WI38 (cell line): ENCODE results near the gene ERRFI1.
A peak's percentile ranks its signal among the peaks of the same experiment; 100 is the strongest.

Source experiments
- H3K4me3 ChIP-seq: 2 replicates; pipeline ENCODE4 v1.5.1; 2011; ENCODE audit warnings: low read depth, mild to moderate bottlenecking, control low read depth, low read length
- CTCF ChIP-seq: IDR thresholded peaks from 2 replicates; pipeline ENCODE4 v1.5.1; 2012; ENCODE audit warnings: low read depth, mild to moderate bottlenecking, control low read depth, low read length

Gene ERRFI1

DNA sequence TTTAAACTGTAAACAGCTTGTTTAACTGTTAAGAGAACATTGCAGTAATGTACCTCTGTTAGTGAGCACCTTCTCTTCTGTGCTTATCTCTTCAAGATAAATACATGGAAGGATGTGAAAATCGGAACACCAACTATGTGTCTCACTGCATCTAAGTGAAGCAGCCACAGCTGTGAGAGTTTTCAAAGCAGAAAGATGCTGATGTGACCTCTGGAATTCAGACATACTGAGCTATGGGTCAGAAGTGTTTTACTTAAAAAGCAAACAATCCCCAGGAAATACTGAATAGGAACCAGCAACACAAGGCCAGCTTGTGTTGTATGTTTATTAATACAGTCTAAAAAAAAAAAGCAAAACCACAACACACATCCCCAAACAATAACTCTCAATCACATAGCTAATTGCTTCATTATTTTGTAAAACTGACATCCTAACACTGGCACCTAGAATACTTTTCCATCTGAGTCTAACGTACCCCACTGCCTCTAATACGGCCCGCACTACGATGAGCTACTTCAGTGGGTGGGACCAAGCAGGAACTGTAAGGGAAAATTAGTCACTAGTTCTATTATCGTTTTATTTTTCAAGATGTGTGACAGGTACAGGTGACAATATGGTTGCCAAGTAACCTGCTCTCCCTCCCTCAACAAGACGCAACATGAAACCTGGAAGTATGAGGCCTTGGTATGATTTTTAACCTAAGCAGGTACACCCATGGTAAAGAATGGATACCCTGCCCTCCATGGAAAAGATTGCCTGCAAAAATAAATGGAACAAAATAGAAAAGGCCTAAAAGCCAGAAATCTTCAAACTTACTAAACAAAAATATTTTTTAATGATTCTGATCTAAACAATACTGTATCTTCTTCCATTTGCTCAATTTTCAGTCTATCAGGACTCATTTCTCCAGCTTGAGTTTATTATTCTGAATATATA lies 13.9 kb downstream of the ERRFI1 start:
- TF ChIP-seq CTCF: no peak
- H3K4me3 ChIP-seq: no peak overlapping the region

DNA sequence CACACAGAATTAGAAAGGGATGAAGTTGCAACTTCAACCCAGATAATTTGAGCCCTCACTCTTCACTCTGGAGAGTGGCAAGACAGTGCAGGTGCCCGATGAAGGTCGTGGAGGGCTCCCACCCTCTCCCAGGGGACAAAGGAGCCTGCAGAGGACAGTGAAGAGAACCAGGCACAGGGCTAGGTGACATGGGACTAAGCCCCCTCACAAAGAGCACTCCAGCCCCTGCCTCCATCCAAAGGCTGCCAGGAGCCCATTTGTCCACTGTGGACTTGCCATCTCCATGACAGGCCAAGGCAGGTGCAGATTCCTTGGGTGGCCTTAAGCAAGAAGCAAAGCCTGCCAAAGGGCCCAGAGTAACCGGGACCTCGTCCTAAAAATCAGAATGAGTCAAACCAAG lies 15.1 kb downstream of the ERRFI1 start:
- H3K4me3 ChIP-seq: no peak overlapping the region
- no peak for TF ChIP-seq CTCF

- no peak for TF ChIP-seq CTCF
- no peak overlapping the region for H3K4me3 ChIP-seq
Observed at GRCh38 chr1:8010080-8010664, 15.9 kb downstream of the ERRFI1 start.

- no peak overlapping the region for H3K4me3 ChIP-seq
- TF ChIP-seq CTCF: no peak
Observed at GRCh38 chr1:8009043-8010002, 16.8 kb downstream of the ERRFI1 start.

GRCh38 chr1:8006037-8006963 lies 19.8 kb downstream of the ERRFI1 start:
- no peak overlapping the region for H3K4me3 ChIP-seq
- no peak for TF ChIP-seq CTCF

- no peak for TF ChIP-seq CTCF
- H3K4me3 ChIP-seq: peak overlapping the region; percentile 33
Observed at GRCh38 chr1:8004803-8005573, 21.1 kb downstream of the ERRFI1 start.
